ENCODE data around the gene CCDC51.
"Not testable (repeated sequence)": the region's sequence is repeated elsewhere in the genome, so short reads cannot be mapped to it uniquely, and the experiment has no call there.

CCDC51 gene

DNA sequence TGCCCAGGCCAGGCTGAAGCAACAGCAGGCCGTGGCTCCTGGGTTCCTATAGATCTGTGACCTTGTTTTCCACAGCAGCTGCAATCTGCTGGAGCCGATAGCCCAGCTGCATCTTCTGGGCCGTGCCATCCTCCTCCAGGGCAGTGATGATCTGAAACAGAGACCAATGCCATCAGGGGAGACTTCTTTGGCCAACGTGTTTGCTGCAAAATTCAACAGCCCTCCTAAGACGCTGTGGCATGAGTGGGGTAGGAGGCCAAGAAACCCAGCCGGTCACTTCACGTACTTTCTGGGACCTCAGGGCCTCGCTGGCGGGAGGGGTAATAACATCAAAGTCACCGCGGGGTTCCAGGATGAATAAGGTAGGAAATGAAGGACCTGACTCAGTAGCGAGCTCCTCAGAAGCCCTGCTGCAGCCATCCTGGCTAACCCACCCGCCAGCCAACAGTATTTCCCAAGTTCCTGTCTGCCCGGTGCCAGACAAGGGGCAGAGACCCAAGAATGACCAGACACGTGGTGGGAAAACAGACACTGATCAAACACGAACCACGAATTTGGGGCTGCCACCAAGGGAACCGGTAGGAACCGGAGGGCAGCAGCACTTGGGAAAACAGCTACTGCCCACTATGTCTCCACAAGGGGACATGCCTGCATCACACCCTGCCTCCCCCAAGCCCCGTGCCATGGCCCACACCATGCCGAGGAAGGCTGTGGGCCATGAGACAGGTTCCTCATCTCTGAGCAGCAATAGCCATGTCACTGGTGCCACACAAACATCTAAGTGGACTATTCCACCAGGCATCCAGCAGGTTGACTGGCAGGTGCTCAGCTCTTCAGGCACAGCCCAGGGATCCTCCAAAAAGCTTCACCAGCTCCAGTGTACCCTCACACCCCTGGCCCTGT lies 35.2 kb downstream of the CCDC51 start:
- DNase-seq: no peak

DNA sequence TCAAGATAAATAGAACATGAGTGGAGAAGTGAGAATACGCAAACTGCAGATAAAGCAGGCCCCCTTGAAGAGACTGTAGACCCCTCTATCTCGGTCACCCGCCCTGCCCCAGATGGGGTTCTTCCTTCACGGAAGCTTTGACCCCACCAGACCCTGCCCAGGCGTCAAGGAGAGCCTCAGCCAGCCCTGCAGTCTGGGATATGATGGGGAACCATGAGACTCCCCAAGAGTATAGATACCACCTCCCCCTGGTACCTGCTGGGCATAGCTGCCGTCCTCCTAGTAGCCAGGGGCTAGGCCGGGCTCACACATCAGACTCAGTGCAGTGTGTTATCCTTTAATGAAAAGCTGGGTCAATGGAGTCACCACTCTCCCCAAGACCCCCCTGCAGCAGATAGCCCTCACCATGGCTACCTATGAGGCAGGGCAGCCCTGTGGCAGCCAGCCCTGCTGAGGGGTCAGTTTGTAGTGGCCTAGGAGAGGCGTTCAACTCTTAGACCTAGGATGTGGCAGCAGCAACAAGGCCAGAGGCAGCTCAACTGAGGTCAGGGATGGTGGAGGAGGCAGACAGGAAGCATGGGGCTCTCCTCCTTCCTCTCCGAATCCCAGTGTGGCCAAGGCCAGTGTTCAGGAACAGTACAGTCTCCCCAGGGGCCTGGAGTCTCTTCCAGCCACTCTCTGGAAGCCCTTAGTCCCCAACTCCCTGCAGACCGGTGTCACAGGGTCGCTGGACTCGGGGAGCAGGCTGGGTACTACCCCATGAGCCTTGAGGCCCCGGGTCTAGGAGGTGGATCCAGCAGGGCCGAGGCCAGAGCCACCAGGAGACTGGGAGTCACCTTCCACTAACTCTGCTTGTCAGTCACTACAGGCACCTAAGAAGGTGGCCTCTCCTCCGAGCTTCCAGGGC lies 36.1 kb downstream of the CCDC51 start:
- no peak for DNase-seq

DNA sequence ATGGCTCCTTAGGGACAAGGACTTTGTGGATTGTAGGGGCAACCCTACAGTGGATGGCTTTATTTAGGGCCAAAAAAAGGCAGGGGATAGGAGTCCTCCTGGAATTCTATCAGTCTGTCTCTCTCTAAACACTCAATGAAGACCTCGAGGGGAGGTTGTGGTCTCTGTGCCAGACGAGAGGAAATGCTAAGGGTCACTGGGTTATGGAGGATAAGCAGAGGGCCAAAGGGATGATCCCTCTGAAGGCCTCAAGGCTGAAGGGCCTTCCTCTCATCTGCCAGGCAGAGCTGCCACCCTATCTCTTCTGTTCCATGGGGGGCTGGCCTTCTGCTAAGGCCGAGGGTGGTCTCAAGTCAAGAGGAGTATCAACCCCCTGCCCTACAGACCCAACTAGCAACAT lies 37.0 kb downstream of the CCDC51 start:
- no peak for DNase-seq

DNA sequence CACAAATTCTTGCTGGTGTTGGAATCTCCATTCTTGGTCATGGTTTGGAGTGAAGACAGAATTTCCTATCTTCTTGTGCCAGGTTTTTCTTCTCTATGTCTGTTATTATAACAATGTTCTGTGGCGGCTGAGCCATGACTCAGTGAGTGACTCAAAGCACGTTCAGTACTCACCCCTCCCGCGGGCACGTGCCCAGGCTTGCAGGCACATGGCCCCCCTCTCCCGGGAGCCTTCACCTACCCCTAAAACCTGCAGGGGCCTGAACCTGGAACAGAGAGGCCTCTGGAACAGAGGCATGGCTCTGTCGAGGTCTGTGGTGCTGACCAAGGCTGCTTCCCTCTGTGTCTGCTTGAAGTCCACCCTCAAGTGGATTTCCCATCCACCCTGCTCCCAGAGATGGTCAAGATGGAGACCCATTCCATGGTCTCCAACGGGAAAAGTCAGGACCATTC lies 37.6 kb downstream of the CCDC51 start:
- no peak for DNase-seq

DNA sequence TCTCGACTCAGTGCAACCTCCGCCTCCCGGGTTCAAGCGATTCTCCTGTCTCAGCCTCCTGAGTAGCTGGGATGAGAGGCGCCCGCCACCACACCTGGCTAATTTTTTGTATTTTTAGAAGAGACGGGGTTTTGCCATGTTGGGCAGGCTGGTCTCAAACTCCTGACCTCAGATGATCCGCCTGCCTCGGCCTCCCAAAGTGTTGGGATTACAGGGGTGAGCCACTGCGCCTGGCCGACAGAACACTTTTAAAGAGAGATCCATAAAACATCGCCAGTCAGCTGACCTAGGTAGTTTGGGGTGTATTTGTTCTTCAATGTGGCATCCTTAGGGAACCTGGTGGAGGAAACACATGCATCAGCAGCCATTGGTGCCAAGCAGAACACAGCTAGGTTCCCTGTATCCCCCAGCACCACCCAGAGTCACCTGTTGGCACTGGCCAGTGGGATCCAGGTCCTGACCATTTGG lies 38.5 kb downstream of the CCDC51 start:
- not testable (repeated sequence) for DNase-seq

DNA sequence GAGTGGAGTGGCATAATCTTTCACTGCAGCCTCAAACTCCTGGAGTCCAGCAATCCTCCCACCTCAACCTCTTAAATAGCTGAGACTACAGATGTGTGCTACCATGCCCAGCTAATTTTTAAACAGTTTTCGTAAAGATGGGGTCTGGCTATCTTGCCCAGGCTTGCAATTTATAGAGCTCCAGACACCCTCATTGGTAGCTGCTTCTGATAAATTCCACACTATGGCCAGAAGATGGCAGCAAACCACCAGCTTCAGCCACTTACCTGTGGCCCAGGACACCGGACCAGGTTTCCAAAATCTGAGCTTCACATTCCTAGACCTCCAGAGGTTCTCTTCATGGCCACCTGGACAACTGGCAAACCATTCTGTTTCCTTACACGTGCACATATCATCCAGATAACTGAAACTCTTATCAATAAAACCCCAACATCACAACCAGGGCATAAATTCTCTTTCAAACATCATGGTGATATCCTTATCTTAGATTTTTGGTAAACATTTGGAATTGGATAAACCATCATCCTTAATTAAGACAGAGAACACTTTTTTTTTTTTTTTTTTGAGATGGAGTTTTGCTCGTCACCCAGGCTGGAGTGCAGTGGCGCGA lies 39.0 kb downstream of the CCDC51 start:
- peak; percentile 72 to 76 (median 72) for DNase-seq

DNA sequence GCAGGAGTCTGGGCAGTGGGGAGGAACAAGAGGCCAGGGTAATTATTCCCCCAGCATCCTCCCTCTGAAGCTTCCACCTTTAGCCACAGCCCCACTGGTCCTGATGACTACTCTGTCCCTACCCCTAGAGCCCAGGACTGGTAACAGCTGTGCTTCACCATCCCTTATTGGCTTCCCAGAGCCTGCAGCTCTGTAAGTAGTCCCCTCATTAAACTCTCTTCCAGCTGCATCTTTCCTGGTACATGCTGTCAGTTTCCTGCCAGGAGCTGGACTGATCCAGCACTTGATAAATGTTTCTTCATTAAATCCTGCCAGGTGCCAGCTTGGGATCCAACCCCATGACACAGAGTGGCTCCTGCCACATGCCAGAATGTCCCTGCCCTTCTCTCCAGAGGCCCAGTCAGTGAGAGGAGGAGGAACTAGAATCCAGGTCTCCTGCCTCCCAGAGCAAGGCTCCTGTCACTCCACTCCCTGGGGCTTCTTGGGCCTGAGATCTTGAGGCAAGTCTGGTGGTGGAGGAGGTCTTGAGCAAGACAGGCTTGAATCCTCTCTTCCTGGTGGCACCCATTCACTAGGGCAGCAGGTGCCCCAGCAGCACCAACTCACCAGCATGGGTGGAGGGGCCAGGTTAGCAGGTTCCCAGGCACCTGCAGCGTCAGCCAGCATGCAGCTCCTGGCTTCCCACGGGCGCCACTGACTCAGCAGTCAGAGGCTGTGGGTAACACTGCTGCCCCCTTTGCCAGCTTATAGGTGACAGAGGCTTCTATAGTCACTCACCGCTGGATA lies 40.3 kb downstream of the CCDC51 start:
- no peak for DNase-seq

DNA sequence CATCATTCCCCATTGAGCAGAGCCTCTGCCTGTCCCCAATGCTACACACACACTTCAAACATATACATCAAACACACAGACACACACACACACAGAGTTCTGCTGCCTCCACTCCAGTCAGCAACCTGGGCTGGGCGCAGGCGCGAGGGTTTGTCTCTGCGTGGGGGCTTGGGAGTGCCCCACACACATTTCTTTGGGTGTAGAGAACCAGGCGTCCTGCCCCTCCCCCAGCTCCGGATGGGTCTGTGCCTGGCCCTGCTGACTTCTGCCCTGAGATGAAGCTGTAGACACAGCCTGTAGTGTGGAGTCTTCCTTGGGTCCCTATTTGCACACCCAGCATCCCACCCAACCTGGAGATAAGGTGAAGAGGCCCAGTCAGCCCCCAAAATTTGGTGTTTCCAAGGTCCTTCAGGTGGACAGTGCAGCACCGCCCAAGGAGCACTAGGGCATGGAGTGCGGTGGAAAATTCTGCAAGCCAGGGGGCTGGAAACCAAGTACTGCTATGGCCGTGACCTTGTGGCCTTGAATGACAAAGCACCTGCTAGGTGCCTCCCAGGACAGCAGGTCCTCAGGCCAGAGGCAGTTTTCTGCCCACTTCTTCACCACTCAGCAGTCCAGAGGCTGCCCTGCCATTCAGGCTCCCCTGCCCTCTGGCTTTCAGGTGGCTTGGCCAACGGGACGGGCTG lies 41.1 kb downstream of the CCDC51 start:
- DNase-seq: no peak

DNA sequence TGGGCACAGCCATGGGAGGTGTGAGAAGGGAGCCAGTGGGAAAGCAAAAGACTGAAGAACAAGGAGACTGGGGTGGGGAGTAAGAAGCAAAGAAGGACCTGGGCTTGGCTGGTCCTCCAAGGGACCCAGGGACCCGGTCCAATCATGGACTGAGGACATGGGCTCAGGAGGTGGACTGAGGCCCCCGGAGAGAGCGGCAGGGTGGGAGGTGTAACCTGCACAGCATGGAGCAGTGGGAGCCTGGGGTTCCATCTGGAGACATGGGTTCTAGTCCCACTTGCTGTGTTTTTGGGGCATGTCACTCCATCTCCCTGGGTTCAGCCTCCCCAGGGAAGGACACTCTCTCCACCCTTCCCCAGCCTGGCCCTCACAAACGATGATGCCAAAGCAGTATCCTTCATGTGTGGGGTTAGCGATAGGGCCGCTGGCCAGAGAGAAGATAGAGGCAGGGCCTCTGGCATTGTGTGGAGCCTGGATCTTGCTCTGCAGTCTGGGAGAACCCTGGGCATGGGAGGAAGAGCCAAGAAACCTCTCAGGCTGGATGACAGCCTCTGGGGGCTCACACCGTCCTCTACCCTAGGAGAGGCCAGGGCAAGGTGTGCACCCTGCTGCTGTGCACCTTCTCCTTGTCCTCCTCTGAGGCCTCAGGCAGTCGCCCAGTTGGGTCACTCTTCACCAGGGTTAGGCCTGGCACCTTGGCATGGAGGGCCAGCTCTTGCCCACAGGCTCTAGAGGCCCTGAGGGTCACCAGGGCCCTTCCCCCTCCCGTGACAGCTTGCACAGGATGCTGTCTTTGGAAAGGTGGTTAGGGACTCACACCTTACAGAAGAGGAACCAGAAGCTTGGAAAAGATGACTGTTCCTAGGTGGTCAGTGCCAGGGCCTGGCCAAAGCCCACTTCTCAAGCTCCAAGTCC lies 41.9 kb downstream of the CCDC51 start:
- no peak for DNase-seq

DNA sequence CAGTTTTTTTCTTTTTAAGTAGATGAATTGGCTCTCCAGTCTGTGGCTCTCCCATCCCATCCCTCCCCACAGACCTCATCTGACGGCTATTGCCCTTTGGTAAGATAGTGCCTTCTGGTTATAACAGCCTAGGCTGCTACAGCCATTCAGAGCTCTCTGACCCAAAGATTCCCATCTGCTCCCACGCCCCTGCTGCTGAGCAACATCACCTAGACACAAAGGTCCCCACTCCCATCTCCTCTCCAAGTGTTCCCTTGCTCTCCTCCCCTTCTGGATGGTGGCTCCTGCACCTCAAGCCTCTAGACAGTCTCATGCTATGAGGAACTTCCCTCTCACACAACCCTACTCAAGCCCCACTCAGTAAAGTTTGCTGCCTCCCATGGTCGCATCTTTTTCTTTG lies 44.2 kb downstream of the CCDC51 start:
- DNase-seq: no peak

DNA sequence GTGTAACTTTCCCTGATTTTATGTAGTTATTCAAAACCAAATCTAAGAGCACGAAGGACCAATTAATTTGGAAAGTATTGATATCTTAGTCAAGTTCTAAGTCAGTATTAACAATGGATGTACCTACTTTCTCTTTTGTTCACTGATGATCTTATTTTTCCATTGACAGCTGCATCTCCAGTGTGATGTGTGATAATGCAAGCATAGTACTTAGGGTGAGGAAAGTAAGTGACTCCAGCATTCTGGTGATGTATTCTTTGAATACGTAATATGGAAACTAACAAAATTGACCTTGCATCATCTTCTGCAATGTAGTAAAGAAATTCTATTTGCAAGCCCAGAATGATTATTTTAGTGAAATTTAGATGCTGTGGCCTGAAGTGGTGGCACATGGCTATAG lies 45.5 kb downstream of the CCDC51 start:
- DNase-seq: no peak

DNA sequence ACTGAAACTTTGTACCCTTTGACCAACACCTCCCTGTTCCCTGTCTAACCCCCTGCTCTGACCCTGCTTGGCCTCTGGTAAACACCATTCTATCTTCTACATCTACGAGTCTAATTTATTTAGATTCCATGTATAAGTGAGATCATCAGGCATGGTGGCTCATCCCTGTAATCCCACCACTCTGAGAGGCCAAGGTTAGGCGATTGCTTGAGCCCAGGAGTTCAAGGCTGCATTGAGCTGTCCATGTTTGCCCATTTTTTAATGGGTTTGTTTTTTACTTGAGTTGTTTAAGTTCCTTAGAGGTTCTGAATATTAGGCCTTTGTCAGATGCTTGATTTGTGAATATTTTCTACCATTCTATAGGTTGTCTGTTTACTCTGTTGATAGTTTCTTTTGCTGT lies 51.0 kb downstream of the CCDC51 start:
- DNase-seq: no peak

DNA sequence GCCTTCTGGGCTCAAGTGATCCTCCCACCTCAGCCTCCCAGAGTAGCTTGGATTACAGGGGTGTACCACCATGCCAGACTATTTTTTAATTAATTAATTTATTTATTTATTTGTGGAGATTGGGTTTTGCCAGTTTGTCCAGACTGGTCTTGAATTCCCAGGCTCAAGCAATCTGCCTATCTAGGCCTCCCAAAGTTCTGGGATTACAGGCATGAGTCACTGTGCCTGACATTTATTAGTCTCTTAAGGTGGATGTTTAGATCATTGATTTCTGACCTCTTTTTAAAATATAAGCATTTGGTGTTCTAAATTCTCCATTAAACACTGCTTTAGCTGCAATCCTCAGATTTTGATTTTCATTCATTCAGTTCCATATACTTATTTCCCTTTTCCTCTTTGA lies 52.3 kb downstream of the CCDC51 start:
- no peak for DNase-seq
